ENCODE results near the gene MGMT.

GRCh38 chr10:129743738-129744133 lies 276.7 kb downstream of the MGMT start:
- TF ChIP-seq CTCF (IDR thresholded peaks at IDR 0.05 in 2 of 3, conservative IDR thresholded peaks at IDR 0.05 in 1 of 3; ENCODE audit: insufficient read depth in 2 of 3, low read depth in 1 of 3, low read length in 3 of 3): no peak
- TF ChIP-seq ZNF586 (CRISPR knock-in tag; conservative IDR thresholded peaks at IDR 0.05): no peak
- TF ChIP-seq FOSL1 (tag; conservative IDR thresholded peaks at IDR 0.05): no peak
- TF ChIP-seq MECOM (CRISPR knock-in tag; IDR thresholded peaks at IDR 0.05): no peak
- no peak for TF ChIP-seq KDM5B (IDR thresholded peaks at IDR 0.05; ENCODE audit: insufficient replicate concordance, low read depth, low read length)
- no peak for TF ChIP-seq GTF3C2 (IDR thresholded peaks at IDR 0.05; ENCODE audit: borderline replicate concordance, extremely low read depth, insufficient read length)
- no peak for TF ChIP-seq SRSF9 (IDR thresholded peaks at IDR 0.05; ENCODE audit: borderline replicate concordance, low read depth, low read length)
- no peak for TF ChIP-seq KLF16 (IDR thresholded peaks at IDR 0.05)
- no peak for TF ChIP-seq CHD4 (IDR thresholded peaks at IDR 0.05; ENCODE audit: insufficient read depth, insufficient replicate concordance, low read depth, low read length, poor library complexity, severe bottlenecking)

Data from K562 (cell line).